GM23338 (cell line): ENCODE measurements around the gene PLCG2.

Source experiments
- CREB1 ChIP-seq: fragments of 250-450 bp; sonication (Bioruptor Pico); IDR thresholded peaks from 2 replicates; pipeline ENCODE4 v1.5.0; 2020; ENCODE audit warnings: low read depth, mild to moderate bottlenecking, moderate library complexity
- EZH2 ChIP-seq: fragments of 200-600 bp; sonication (generic); IDR thresholded peaks from one replicate; pipeline ENCODE4 v1.8.0; 2017; ENCODE audit warnings: antibody characterized with exemption, mild to moderate bottlenecking, low read depth; ENCODE audit not compliant: unreplicated experiment
- EZH2phosphoT487 ChIP-seq: fragments of 200-600 bp; sonication (generic); IDR thresholded peaks from one replicate; pipeline ENCODE4 v1.8.1; 2018; ENCODE audit warnings: antibody characterized with exemption; ENCODE audit not compliant: unreplicated experiment
- JUNB ChIP-seq: IDR thresholded peaks from one replicate; pipeline ENCODE4 v1.6.1; 2016; ENCODE audit warnings: antibody characterized with exemption; ENCODE audit not compliant: unreplicated experiment
- NANOG ChIP-seq: IDR thresholded peaks from 2 replicates; pipeline ENCODE4 v1.6.1; 2016; ENCODE audit warnings: antibody characterized with exemption, borderline replicate concordance
- POLR2AphosphoS5 ChIP-seq: IDR thresholded peaks from 2 replicates; pipeline ENCODE4 v1.6.1; 2016; ENCODE audit warnings: antibody characterized with exemption, low read depth
- STAT1 ChIP-seq: IDR thresholded peaks from one replicate; pipeline ENCODE4 v1.6.1; 2016; ENCODE audit warnings: antibody characterized with exemption; ENCODE audit not compliant: unreplicated experiment
- ZNF114 ChIP-seq: fragments of 250-450 bp; sonication (Bioruptor Pico); IDR thresholded peaks from 2 replicates; pipeline ENCODE4 v1.5.0; 2020; ENCODE audit warnings: mild to moderate bottlenecking, moderate library complexity
- ZNF331 ChIP-seq: fragments of 250-450 bp; sonication (Bioruptor Pico); IDR thresholded peaks from 2 replicates; pipeline ENCODE4 v1.5.0; 2020; ENCODE audit warnings: low read depth, mild to moderate bottlenecking, moderate library complexity
- TF ChIP-seq, protein P1 (sequence below), 2 experiments: fragments of 200-600 bp in 1 of 2; sonication (generic) in 1 of 2; conservative IDR thresholded peaks; 2 replicates each; pipeline versions ENCODE4 v1.5.1 to v1.6.1; 2016 to 2017; ENCODE audit warnings: antibody characterized with exemption in 2 of 2, low read depth in 2 of 2, mild to moderate bottlenecking in 2 of 2, moderate library complexity in 1 of 2
- TF ChIP-seq, protein P2 (sequence below): IDR thresholded peaks from one replicate; pipeline ENCODE4 v1.6.1; 2018; ENCODE audit warnings: antibody characterized with exemption; ENCODE audit not compliant: unreplicated experiment
- TF ChIP-seq, protein P3 (sequence below): IDR thresholded peaks from 2 replicates; pipeline ENCODE4 v1.6.1; 2016; ENCODE audit warnings: antibody characterized with exemption

DNA sequence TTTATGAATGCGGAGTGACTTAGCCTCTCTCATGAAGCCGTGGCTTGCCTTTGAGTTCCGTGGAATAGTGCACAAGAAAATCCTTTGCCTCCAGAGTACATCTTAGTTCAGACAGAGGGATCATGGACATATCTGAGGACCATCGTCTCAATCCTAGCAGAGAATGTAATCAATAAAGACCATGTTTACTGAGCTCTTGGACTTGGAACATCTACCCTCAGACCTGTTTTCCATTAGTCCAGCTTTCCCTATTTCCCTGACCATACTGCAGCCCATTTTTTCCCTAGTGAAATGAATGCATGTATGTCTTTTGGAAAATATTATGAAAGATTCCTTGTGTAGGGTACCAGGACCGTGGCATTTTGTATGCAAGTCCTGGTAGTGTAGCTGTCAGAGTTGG lies 90.2 kb downstream of the PLCG2 start:
- TF ChIP-seq EZH2, result no peak
- TF ChIP-seq, protein P1, sequence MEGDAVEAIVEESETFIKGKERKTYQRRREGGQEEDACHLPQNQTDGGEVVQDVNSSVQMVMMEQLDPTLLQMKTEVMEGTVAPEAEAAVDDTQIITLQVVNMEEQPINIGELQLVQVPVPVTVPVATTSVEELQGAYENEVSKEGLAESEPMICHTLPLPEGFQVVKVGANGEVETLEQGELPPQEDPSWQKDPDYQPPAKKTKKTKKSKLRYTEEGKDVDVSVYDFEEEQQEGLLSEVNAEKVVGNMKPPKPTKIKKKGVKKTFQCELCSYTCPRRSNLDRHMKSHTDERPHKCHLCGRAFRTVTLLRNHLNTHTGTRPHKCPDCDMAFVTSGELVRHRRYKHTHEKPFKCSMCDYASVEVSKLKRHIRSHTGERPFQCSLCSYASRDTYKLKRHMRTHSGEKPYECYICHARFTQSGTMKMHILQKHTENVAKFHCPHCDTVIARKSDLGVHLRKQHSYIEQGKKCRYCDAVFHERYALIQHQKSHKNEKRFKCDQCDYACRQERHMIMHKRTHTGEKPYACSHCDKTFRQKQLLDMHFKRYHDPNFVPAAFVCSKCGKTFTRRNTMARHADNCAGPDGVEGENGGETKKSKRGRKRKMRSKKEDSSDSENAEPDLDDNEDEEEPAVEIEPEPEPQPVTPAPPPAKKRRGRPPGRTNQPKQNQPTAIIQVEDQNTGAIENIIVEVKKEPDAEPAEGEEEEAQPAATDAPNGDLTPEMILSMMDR (conservative IDR thresholded peaks at IDR 0.05; ENCODE audit: low read depth in 2 of 2), result no peak
- TF ChIP-seq, protein P2, sequence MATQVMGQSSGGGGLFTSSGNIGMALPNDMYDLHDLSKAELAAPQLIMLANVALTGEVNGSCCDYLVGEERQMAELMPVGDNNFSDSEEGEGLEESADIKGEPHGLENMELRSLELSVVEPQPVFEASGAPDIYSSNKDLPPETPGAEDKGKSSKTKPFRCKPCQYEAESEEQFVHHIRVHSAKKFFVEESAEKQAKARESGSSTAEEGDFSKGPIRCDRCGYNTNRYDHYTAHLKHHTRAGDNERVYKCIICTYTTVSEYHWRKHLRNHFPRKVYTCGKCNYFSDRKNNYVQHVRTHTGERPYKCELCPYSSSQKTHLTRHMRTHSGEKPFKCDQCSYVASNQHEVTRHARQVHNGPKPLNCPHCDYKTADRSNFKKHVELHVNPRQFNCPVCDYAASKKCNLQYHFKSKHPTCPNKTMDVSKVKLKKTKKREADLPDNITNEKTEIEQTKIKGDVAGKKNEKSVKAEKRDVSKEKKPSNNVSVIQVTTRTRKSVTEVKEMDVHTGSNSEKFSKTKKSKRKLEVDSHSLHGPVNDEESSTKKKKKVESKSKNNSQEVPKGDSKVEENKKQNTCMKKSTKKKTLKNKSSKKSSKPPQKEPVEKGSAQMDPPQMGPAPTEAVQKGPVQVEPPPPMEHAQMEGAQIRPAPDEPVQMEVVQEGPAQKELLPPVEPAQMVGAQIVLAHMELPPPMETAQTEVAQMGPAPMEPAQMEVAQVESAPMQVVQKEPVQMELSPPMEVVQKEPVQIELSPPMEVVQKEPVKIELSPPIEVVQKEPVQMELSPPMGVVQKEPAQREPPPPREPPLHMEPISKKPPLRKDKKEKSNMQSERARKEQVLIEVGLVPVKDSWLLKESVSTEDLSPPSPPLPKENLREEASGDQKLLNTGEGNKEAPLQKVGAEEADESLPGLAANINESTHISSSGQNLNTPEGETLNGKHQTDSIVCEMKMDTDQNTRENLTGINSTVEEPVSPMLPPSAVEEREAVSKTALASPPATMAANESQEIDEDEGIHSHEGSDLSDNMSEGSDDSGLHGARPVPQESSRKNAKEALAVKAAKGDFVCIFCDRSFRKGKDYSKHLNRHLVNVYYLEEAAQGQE, result no peak
- TF ChIP-seq POLR2AphosphoS5, result no peak
- TF ChIP-seq JUNB, result no peak
- TF ChIP-seq EZH2phosphoT487, result no peak
- TF ChIP-seq, protein P3, sequence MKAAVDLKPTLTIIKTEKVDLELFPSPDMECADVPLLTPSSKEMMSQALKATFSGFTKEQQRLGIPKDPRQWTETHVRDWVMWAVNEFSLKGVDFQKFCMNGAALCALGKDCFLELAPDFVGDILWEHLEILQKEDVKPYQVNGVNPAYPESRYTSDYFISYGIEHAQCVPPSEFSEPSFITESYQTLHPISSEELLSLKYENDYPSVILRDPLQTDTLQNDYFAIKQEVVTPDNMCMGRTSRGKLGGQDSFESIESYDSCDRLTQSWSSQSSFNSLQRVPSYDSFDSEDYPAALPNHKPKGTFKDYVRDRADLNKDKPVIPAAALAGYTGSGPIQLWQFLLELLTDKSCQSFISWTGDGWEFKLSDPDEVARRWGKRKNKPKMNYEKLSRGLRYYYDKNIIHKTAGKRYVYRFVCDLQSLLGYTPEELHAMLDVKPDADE, result no peak
- TF ChIP-seq STAT1, result no peak
- TF ChIP-seq CREB1 (CRISPR knock-in tag), result no peak
- TF ChIP-seq ZNF114 (CRISPR knock-in tag), result no peak
- TF ChIP-seq NANOG, result no peak
- no peak for TF ChIP-seq ZNF331
